ENCODE results near the gene WARS2.

- no peak for TF ChIP-seq HMGXB4 (CRISPR knock-in tag; IDR thresholded peaks at IDR 0.05; ENCODE audit: borderline replicate concordance)
- no peak for TF ChIP-seq CTCF (IDR thresholded peaks at IDR 0.05)
- TF ChIP-seq RFX5 (IDR thresholded peaks at IDR 0.05): no peak
- TF ChIP-seq ZFP36 (IDR thresholded peaks at IDR 0.05; ENCODE audit: borderline replicate concordance, partially characterized antibody): no peak
- no peak for TF ChIP-seq POLR2A (IDR thresholded peaks at IDR 0.05; ENCODE audit: low read length)
- TF ChIP-seq NFE2L2 (conservative IDR thresholded peaks at IDR 0.05; ENCODE audit: low read length): no peak
- no peak for TF ChIP-seq MAZ (IDR thresholded peaks at IDR 0.05; ENCODE audit: borderline replicate concordance, low read depth, low read length)
- no peak for TF ChIP-seq BHLHE40 (IDR thresholded peaks at IDR 0.05; ENCODE audit: low read depth, low read length)
- no peak for TF ChIP-seq CHD2 (IDR thresholded peaks at IDR 0.05; ENCODE audit: low read length, partially characterized antibody)
- TF ChIP-seq GATA3 (IDR thresholded peaks at IDR 0.05; ENCODE audit: borderline replicate concordance): no peak
- TF ChIP-seq CHD4 (IDR thresholded peaks at IDR 0.05; ENCODE audit: borderline replicate concordance): no peak
- TF ChIP-seq REST (IDR thresholded peaks at IDR 0.05): no peak
Measured at GRCh38 chr1:119069682-119070081, 70.8 kb downstream of the WARS2 start.
